Measurements from ENCODE around the gene KCNJ18. TPM values are rescaled to one million over a fixed set of nuclear protein-coding genes. Genes with fewer than 3 reads are reported as not detected.
"Not testable (repeated sequence)": the region's sequence is repeated elsewhere in the genome, so short reads cannot be mapped to it uniquely, and the experiment has no call there.

KCNJ18 gene
- total RNA-seq, 1 donor from 2014 or later = not detected

DNA sequence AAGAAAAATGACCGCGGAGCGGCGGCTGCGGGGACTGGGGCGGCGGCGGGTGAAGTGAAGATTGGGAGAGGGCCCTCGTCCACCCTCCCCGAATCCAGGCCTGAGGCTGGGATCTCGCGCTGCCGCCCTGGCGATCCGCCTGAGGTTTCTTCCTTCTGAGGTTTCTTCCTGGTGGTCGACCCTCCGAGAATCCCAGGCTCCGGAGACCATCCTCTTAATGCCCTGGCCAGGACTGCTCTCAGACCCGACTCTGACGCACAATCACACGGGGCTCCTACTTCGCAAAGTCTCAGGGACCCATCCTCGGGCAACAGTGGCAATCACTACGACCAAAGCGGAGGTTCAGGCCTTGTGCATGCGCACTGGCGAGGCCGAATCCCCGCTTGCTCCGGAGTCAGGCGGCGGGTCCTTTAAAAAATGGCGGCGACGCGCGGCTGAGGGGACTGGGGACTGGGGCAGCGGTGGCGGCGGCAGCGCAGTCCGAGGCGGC is 18.0 kb upstream of the KCNJ18 start:
- H3K4me3 Mint-ChIP-seq (ENCODE audit: unreplicated experiment) = no peak overlapping the region
- H3K27me3 Mint-ChIP-seq (ENCODE audit: unreplicated experiment) = peaks cover 32% of the 10 kb centered on the region
- peaks cover 28% of the 10 kb centered on the region for H3K9me3 Mint-ChIP-seq (ENCODE audit: unreplicated experiment)
- H3K27ac Mint-ChIP-seq (ENCODE audit: unreplicated experiment) = no peak overlapping the region
- DNase-seq = no peak
- peaks cover 32% of the 10 kb centered on the region for H3K36me3 Mint-ChIP-seq (ENCODE audit: unreplicated experiment)
- H3K4me1 Mint-ChIP-seq (ENCODE audit: low read depth, unreplicated experiment) = peaks cover 2% of the 10 kb centered on the region
- TF ChIP-seq, protein P1, sequence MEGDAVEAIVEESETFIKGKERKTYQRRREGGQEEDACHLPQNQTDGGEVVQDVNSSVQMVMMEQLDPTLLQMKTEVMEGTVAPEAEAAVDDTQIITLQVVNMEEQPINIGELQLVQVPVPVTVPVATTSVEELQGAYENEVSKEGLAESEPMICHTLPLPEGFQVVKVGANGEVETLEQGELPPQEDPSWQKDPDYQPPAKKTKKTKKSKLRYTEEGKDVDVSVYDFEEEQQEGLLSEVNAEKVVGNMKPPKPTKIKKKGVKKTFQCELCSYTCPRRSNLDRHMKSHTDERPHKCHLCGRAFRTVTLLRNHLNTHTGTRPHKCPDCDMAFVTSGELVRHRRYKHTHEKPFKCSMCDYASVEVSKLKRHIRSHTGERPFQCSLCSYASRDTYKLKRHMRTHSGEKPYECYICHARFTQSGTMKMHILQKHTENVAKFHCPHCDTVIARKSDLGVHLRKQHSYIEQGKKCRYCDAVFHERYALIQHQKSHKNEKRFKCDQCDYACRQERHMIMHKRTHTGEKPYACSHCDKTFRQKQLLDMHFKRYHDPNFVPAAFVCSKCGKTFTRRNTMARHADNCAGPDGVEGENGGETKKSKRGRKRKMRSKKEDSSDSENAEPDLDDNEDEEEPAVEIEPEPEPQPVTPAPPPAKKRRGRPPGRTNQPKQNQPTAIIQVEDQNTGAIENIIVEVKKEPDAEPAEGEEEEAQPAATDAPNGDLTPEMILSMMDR (IDR thresholded peaks at IDR 0.05; ENCODE audit: partially characterized antibody, unreplicated experiment) = no peak

DNA sequence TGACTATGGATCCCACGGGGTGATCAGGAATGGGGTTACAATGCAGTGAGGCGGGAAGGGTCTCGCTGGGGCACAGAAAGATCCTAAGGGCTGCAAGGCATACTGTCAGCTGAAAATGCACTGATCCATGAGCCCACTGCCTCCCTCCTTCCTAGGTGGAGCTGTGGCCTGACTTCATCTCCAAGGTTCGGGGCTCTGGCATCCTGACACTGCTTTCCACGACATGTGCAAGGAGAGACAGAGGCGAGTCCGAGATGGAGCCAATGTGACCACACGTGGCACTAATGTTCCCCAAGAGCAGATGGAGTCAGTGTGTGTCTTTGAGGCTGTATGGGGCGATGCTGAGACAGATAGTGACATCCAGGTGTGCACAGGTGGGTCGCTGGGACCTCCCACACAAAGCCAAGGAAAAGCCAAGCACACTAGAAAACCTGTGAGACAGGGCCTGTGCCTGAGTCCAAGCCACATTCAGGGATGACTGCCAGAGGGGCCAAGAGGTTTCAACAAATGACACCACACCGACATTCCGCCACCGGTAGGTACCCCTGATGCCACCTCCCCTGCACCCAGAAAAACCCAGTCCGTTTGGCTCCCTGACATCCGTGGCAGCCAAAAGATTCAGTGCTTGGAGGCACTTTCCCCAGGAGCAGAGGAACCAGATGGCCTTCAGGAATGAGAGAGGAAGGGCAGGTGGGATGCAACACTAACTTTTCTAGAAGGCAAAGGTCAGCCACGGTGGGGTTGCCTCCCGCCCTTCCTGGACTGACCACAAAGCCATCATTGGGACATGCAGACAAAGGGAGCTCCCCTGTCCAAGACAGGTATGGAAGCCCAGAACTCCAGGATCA is 17.2 kb upstream of the KCNJ18 start:
- H3K9me3 Mint-ChIP-seq (ENCODE audit: unreplicated experiment) = peaks cover 31% of the 10 kb centered on the region
- peaks cover 34% of the 10 kb centered on the region for H3K36me3 Mint-ChIP-seq (ENCODE audit: unreplicated experiment)
- H3K4me3 Mint-ChIP-seq (ENCODE audit: unreplicated experiment); H3K4me1 Mint-ChIP-seq (ENCODE audit: low read depth, unreplicated experiment); H3K27ac Mint-ChIP-seq (ENCODE audit: unreplicated experiment); DNase-seq: not testable (repeated sequence)
- H3K27me3 Mint-ChIP-seq (ENCODE audit: unreplicated experiment) = peaks cover 31% of the 10 kb centered on the region

DNA sequence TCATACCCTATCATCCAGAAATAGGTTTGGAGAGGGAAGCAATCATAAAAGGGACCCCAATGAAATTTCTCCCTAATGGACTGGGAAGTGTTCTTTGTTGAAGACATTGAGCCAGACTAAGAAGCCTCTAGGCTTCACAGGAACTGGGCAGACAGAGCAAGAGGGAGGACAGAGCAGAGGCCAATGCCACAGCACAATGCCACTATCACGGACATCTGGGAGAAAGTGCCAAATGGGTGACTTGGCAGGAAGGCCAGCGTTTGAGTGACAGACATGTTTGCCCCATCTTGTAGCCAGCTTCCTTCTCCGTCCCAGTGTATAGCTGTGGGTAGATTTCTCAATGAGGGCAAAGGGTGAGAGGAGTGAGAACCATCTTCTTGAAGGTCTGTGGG is 16.6 kb upstream of the KCNJ18 start:
- Mint-ChIP-seq H3K27me3 (ENCODE audit: unreplicated experiment) (peaks cover 31% of the 10 kb centered on the region), H3K9me3 (ENCODE audit: unreplicated experiment) (peaks cover 33% of the 10 kb centered on the region), H3K36me3 (ENCODE audit: unreplicated experiment) (peaks cover 34% of the 10 kb centered on the region)
- H3K27ac Mint-ChIP-seq (ENCODE audit: unreplicated experiment); DNase-seq; H3K4me1 Mint-ChIP-seq (ENCODE audit: low read depth, unreplicated experiment); H3K4me3 Mint-ChIP-seq (ENCODE audit: unreplicated experiment): not testable (repeated sequence)

DNA sequence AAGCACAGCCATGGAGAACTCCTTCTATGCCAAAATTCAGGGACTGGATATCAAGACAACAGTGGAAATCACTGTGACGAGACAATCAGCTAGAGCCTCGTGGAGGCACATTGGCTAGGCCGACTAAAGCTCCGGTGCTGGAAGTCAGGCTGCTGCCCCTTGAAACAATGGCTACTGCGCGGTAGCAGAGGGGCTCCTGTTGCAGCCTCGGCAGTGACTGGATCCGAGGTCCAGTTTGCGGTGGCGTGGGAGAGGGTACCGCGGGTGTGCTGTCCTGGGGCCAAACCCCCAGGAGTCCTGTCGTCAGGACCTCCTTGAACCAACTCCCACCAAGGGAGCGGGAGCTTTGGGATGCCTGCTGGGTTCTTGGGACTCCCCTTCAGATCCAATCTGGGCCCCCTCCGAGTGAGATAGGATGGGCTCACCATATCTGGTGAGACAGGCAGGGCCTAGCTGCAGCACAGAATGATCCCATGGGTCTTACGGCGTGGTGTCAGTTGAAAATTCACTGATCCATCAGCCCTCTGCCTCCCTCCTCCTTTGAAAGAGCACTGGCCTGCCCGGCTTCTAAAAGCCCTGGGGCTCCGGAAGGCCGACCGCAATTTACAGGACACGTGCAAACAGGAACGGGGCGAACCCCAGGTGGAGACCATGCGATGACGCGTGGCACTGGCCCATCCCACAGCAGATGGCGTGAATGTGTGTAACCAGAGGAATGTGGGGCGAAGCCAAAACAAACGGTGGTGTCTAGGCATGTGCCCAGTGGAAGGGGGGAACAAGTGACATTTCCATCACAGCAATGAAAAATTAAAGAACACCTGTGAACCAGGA is 15.8 kb upstream of the KCNJ18 start:
- H3K4me1 Mint-ChIP-seq (ENCODE audit: low read depth, unreplicated experiment) = peaks cover 2% of the 10 kb centered on the region
- H3K36me3 Mint-ChIP-seq (ENCODE audit: unreplicated experiment) = peaks cover 34% of the 10 kb centered on the region
- H3K27me3 Mint-ChIP-seq (ENCODE audit: unreplicated experiment) = peaks cover 30% of the 10 kb centered on the region
- TF ChIP-seq, protein P1 (IDR thresholded peaks at IDR 0.05; ENCODE audit: partially characterized antibody, unreplicated experiment) = no peak
- H3K9me3 Mint-ChIP-seq (ENCODE audit: unreplicated experiment) = peaks cover 33% of the 10 kb centered on the region
- no peak overlapping the region for H3K4me3 Mint-ChIP-seq (ENCODE audit: unreplicated experiment)
- DNase-seq = no peak
- no peak overlapping the region for H3K27ac Mint-ChIP-seq (ENCODE audit: unreplicated experiment)

DNA sequence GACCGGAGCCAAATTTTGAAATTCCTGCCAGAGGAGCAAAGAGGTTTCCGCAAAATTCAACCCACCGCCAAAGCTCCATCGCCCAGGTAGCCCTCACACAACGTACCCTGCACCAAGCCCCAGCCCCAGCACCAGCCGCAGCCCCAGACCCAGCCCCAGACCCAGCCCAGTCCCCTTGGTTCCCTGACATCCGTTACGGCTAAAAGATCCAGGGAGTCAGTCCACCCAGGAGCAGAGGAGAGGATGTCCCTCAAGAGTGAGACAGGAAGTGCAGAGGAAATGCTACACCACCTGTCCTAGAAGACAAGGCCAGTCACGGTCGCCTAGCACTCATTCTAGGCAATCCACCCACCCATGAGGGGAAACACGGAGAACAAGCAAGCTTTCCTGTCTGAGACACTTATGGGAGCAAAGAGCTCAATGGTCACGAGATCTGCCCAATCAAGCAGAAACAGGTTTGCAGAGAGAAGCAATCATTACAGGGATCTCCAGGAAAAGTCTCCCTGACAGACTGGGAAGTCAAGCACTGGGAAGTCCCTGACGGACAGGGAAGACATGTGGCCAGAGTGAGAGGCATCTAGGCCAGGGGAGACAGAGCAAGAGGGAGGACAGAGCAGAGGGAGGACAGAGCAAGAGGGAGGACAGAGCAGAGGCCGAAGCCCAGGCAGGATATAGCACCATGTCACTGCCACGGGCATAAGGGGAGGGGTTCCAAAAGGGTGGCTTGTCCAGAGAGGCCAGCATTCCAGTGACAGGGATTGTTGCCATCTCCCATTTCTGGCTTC is 15.0 kb upstream of the KCNJ18 start:
- H3K9me3 Mint-ChIP-seq (ENCODE audit: unreplicated experiment) = peaks cover 29% of the 10 kb centered on the region

More for the DNA sequence above, 15.0 kb upstream of the KCNJ18 start:
- H3K4me3 Mint-ChIP-seq (ENCODE audit: unreplicated experiment) = no peak overlapping the region
- peaks cover 34% of the 10 kb centered on the region for H3K36me3 Mint-ChIP-seq (ENCODE audit: unreplicated experiment)
- TF ChIP-seq, protein P1 (IDR thresholded peaks at IDR 0.05; ENCODE audit: partially characterized antibody, unreplicated experiment) = no peak
- peaks cover 2% of the 10 kb centered on the region for H3K4me1 Mint-ChIP-seq (ENCODE audit: low read depth, unreplicated experiment)
- H3K27me3 Mint-ChIP-seq (ENCODE audit: unreplicated experiment) = peaks cover 30% of the 10 kb centered on the region
- no peak for DNase-seq
- no peak overlapping the region for H3K27ac Mint-ChIP-seq (ENCODE audit: unreplicated experiment)
